NCI-H226 (cell line): ENCODE data around the gene XAGE3.

Experiments
- DNase-seq: peaks from one replicate; pipeline ENCODE4 v3.0.0-alpha.2; 2015

XAGE3 gene

GRCh38 chrX:52839137-52839536, 28.7 kb downstream of the XAGE3 start:
- no peak for DNase-seq

GRCh38 chrX:52830551-52830950, 37.3 kb downstream of the XAGE3 start:
- no peak for DNase-seq

GRCh38 chrX:52824608-52825007, 43.3 kb downstream of the XAGE3 start:
- DNase-seq, result no peak

GRCh38 chrX:52821079-52821760, 46.7 kb downstream of the XAGE3 start:
- no peak for DNase-seq

- no peak for DNase-seq
Observed at GRCh38 chrX:52819788-52820187, 48.1 kb downstream of the XAGE3 start.
